Osteoblast (primary cell): Measurements from ENCODE around the gene WDR86. TPM values are rescaled to one million over a fixed set of nuclear protein-coding genes. Genes with fewer than 3 reads are reported as not detected.
A peak's percentile ranks its signal among the peaks of the same experiment; 100 is the strongest.

ENCODE experiments used
- DNase-seq: peaks from one replicate; pipeline ENCODE4 v3.0.0; 2011; ENCODE audit warnings: low spot score, mixed read lengths; ENCODE audit not compliant: insufficient read length; ENCODE audit errors: missing footprints
- H2AFZ ChIP-seq: 2 replicates; pipeline ENCODE4 v1.6.0; 2011; ENCODE audit warnings: mild to moderate bottlenecking, low read length
- H3K27ac ChIP-seq: 2 replicates; pipeline ENCODE4 v1.5.1; 2011; ENCODE audit warnings: mild to moderate bottlenecking, low read depth, low read length, moderate library complexity
- H3K27me3 ChIP-seq: 2 replicates; pipeline ENCODE4 v1.6.0; 2012; ENCODE audit warnings: mild to moderate bottlenecking, control low read depth, inconsistent platforms, low read length, moderate library complexity; ENCODE audit not compliant: insufficient read depth
- H3K36me3 ChIP-seq: 2 replicates; pipeline ENCODE4 v1.5.1; 2011; ENCODE audit warnings: mild to moderate bottlenecking, low read length, control low read depth, moderate library complexity; ENCODE audit not compliant: insufficient read depth
- H3K4me1 ChIP-seq: 2 replicates; pipeline ENCODE4 v1.5.1; 2011; ENCODE audit warnings: mild to moderate bottlenecking, low read length, control low read depth, moderate library complexity; ENCODE audit not compliant: insufficient read depth
- H3K4me2 ChIP-seq: 2 replicates; pipeline ENCODE4 v1.6.0; 2011; ENCODE audit warnings: mild to moderate bottlenecking, low read length; ENCODE audit not compliant: insufficient read depth
- H3K4me3 ChIP-seq: fragments of 200-600 bp; sonication (generic); 3 replicates; pipeline ENCODE4 v1.5.1; 2012; ENCODE audit warnings: mild to moderate bottlenecking, low read length, inconsistent platforms; ENCODE audit not compliant: insufficient read depth
- H3K79me2 ChIP-seq: 2 replicates; pipeline ENCODE4 v1.6.0; 2012; ENCODE audit warnings: mild to moderate bottlenecking, low read length, control low read depth, inconsistent platforms; ENCODE audit not compliant: insufficient read depth
- H3K9me3 ChIP-seq: 2 replicates; pipeline ENCODE4 v1.5.1; 2011; ENCODE audit warnings: low read depth, low read length, control low read depth
- H4K20me1 ChIP-seq: 2 replicates; pipeline ENCODE4 v1.6.0; 2012; ENCODE audit warnings: mild to moderate bottlenecking, low read length, control low read depth; ENCODE audit not compliant: insufficient read depth
- total RNA-seq: library from RNA; depleted of rRNA; stranded (reverse); fragments of >200 nt; gene quantifications from 2 replicates; pipeline ENCODE4 v1.2.3, GENCODE V29; 2012
- TF ChIP-seq, protein P1 (sequence below): IDR thresholded peaks from 2 replicates; pipeline ENCODE4 v1.5.1; 2011; ENCODE audit warnings: mild to moderate bottlenecking, low read depth, low read length, moderate library complexity; ENCODE audit errors: extremely low read depth

Gene WDR86
- total RNA-seq, 1 donor: 15.6 TPM

GRCh38 chr7:151426441-151426903, 16.6 kb upstream of the WDR86 start:
- Histone ChIP-seq H3K27ac (peak overlapping the region; percentile 91), H4K20me1 (no peaks in the 10 kb centered on the region), H2AFZ (peak overlapping the region; percentile 63), H3K4me2 (peak overlapping the region; percentile 69), H3K9me3 (peaks cover 2% of the 10 kb centered on the region), H3K79me2 (no peaks in the 10 kb centered on the region), H3K36me3 (no peaks in the 10 kb centered on the region), H3K27me3 (peaks cover 2% of the 10 kb centered on the region), H3K4me3 (peak overlapping the region; percentile 32), H3K4me1 (peaks cover 50% of the 10 kb centered on the region)
- TF ChIP-seq, protein P1, sequence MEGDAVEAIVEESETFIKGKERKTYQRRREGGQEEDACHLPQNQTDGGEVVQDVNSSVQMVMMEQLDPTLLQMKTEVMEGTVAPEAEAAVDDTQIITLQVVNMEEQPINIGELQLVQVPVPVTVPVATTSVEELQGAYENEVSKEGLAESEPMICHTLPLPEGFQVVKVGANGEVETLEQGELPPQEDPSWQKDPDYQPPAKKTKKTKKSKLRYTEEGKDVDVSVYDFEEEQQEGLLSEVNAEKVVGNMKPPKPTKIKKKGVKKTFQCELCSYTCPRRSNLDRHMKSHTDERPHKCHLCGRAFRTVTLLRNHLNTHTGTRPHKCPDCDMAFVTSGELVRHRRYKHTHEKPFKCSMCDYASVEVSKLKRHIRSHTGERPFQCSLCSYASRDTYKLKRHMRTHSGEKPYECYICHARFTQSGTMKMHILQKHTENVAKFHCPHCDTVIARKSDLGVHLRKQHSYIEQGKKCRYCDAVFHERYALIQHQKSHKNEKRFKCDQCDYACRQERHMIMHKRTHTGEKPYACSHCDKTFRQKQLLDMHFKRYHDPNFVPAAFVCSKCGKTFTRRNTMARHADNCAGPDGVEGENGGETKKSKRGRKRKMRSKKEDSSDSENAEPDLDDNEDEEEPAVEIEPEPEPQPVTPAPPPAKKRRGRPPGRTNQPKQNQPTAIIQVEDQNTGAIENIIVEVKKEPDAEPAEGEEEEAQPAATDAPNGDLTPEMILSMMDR: no peak
- peak; percentile 97 for DNase-seq

- peak overlapping the region; percentile 91 for H3K27ac ChIP-seq
These were observed 16.0 kb upstream of the WDR86 start for GRCh38 chr7:151425670-151426440.

GRCh38 chr7:151424799-151425198, 15.0 kb upstream of the WDR86 start:
- TF ChIP-seq, protein P1: no peak
- H3K9me3 ChIP-seq: peaks cover 2% of the 10 kb centered on the region
- H3K36me3 ChIP-seq: no peaks in the 10 kb centered on the region
- H3K4me2 ChIP-seq: no peak overlapping the region
- H3K4me1 ChIP-seq: peaks cover 50% of the 10 kb centered on the region
- no peak overlapping the region for H3K4me3 ChIP-seq
- H3K79me2 ChIP-seq: no peaks in the 10 kb centered on the region
- peak; percentile 77 for DNase-seq
- H3K27me3 ChIP-seq: peaks cover 3% of the 10 kb centered on the region
- H4K20me1 ChIP-seq: no peaks in the 10 kb centered on the region
- H3K27ac ChIP-seq: peak overlapping the region; percentile 91
- H2AFZ ChIP-seq: no peak overlapping the region

More at GRCh38 chr7:151425670-151426440, 16.0 kb upstream of the WDR86 start:
- Histone ChIP-seq H4K20me1 (no peaks in the 10 kb centered on the region), H3K4me1 (peaks cover 50% of the 10 kb centered on the region), H3K4me3 (peak overlapping the region; percentile 32), H3K27me3 (peaks cover 3% of the 10 kb centered on the region), H3K9me3 (peaks cover 2% of the 10 kb centered on the region), H3K36me3 (no peaks in the 10 kb centered on the region), H3K4me2 (peak overlapping the region; percentile 69), H2AFZ (no peak overlapping the region), H3K79me2 (no peaks in the 10 kb centered on the region)
- peak; percentile 92 for DNase-seq
- TF ChIP-seq, protein P1: no peak

DNA sequence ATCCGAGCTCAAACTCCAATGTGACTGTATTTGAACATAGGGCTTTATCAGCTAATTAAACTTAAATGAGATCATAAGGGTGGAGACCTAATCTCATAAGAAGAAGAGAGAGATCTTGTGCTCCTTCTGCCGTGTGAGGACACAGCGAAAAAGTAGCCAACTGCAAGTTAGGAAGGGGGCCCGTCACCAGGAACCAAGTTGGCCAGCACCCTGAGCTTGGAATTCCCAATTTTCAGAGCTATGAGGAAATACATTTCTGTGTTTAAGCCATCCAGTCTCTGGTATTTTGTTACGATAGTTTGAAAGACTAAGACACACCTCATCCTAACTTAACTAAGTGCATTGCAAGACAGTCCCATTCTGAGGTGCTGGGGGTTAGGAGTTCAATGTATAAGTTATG, 14.1 kb upstream of the WDR86 start:
- Histone ChIP-seq H3K27me3 (peaks cover 3% of the 10 kb centered on the region), H3K4me1 (peaks cover 42% of the 10 kb centered on the region), H3K27ac (no peak overlapping the region), H2AFZ (no peak overlapping the region), H3K9me3 (peaks cover 6% of the 10 kb centered on the region), H3K4me3 (no peak overlapping the region), H3K36me3 (no peaks in the 10 kb centered on the region), H4K20me1 (no peaks in the 10 kb centered on the region), H3K4me2 (no peak overlapping the region), H3K79me2 (no peaks in the 10 kb centered on the region)
- TF ChIP-seq, protein P1: no peak
- no peak for DNase-seq
